NB4 (cell line): ENCODE results near the gene CEP135.
"Not testable (repeated sequence)": the region's sequence is repeated elsewhere in the genome, so short reads cannot be mapped to it uniquely, and the experiment has no call there.

Experiments used
- DNase-seq: peaks from one replicate; pipeline ENCODE4 v3.0.0; 2010; ENCODE audit warnings: low read depth
- H3K4me3 ChIP-seq: one replicate; pipeline ENCODE4 v1.5.1; 2011; ENCODE audit warnings: mild to moderate bottlenecking, low read depth, low read length, moderate library complexity
- CTCF ChIP-seq: IDR thresholded peaks from one replicate; pipeline ENCODE4 v1.5.1; 2012; ENCODE audit warnings: low read depth, low read length
- MAX ChIP-seq: IDR thresholded peaks from 2 replicates; pipeline ENCODE4 v1.6.1; 2011; ENCODE audit warnings: low read depth, low read length
- MYC ChIP-seq: IDR thresholded peaks from 2 replicates; pipeline ENCODE4 v1.6.1; 2011; ENCODE audit warnings: low read depth, low read length
- POLR2A ChIP-seq: IDR thresholded peaks from 2 replicates; pipeline ENCODE4 v1.6.1; 2011; ENCODE audit warnings: mild to moderate bottlenecking; ENCODE audit not compliant: insufficient read length; ENCODE audit errors: extremely low read depth

Gene CEP135

GRCh38 chr4:55933611-55934010 is 15.1 kb upstream of the CEP135 start:
- DNase-seq: no peak
- H3K4me3 ChIP-seq: no peak overlapping the region
- TF ChIP-seq MAX (no peak), POLR2A (no peak), MYC (no peak), CTCF (no peak)

GRCh38 chr4:55935907-55936306 is 12.8 kb upstream of the CEP135 start:
- not testable (repeated sequence) for DNase-seq, H3K4me3 ChIP-seq

GRCh38 chr4:55938481-55938880 is 10.3 kb upstream of the CEP135 start:
- no peak overlapping the region for H3K4me3 ChIP-seq

GRCh38 chr4:55939421-55939820 is 9.3 kb upstream of the CEP135 start:
- TF ChIP-seq POLR2A (no peak), CTCF (no peak), MYC (no peak), MAX (no peak)
- no peak overlapping the region for H3K4me3 ChIP-seq
- DNase-seq: no peak

More at GRCh38 chr4:55938481-55938880, 10.3 kb upstream of the CEP135 start:
- DNase-seq: no peak
- TF ChIP-seq CTCF: no peak
- no peak for TF ChIP-seq MAX
- TF ChIP-seq POLR2A: no peak
- no peak for TF ChIP-seq MYC

- TF ChIP-seq MAX (no peak), CTCF (no peak), POLR2A (no peak), MYC (no peak)
- DNase-seq: no peak
Observed at GRCh38 chr4:55941881-55942396, 6.8 kb upstream of the CEP135 start.

GRCh38 chr4:55947254-55947882 is 1.4 kb upstream of the CEP135 start:
- TF ChIP-seq MYC: no peak
- no peak for TF ChIP-seq POLR2A
- peak; percentile 87 for DNase-seq
- peak overlapping the region; percentile 80 for H3K4me3 ChIP-seq

More at GRCh38 chr4:55941881-55942396, 6.8 kb upstream of the CEP135 start:
- H3K4me3 ChIP-seq: no peak overlapping the region
